H9 (cell line): ENCODE measurements around the gene PSME1. TPM values are rescaled to one million over a fixed set of nuclear protein-coding genes. Genes with fewer than 3 reads are reported as not detected.

Experiments
- DNase-seq: peaks from one replicate; pipeline ENCODE4 v3.0.0-alpha.2; 2017
- H2AFZ ChIP-seq: one replicate; pipeline ENCODE4 v1.6.1; 2013; ENCODE audit warnings: mild to moderate bottlenecking, low read length, control low read depth, moderate library complexity
- H2AK5ac ChIP-seq: 2 replicates; pipeline ENCODE4 v1.6.1; 2013; ENCODE audit warnings: low read length, control low read depth, mixed read lengths; ENCODE audit not compliant: insufficient read length
- H2BK120ac ChIP-seq: one replicate; pipeline ENCODE4 v1.6.1; 2013; ENCODE audit warnings: low read depth, mild to moderate bottlenecking, low read length, control low read depth, inconsistent platforms; ENCODE audit not compliant: poor library complexity, severe bottlenecking
- H2BK12ac ChIP-seq: 2 replicates; pipeline ENCODE4 v1.6.1; 2013; ENCODE audit warnings: low read length, control low read depth, mixed read lengths, low read depth; ENCODE audit not compliant: insufficient read length
- H2BK15ac ChIP-seq: 2 replicates; pipeline ENCODE4 v1.6.1; 2013; ENCODE audit warnings: low read depth, low read length, control low read depth
- H2BK20ac ChIP-seq: one replicate; pipeline ENCODE4 v1.6.1; 2013; ENCODE audit warnings: low read depth, mild to moderate bottlenecking, low read length, control low read depth, inconsistent platforms; ENCODE audit not compliant: poor library complexity, severe bottlenecking
- H2BK5ac ChIP-seq: 2 replicates; pipeline ENCODE4 v1.6.1; 2013; ENCODE audit warnings: low read length, control low read depth, mixed read lengths; ENCODE audit not compliant: insufficient read length
- H3K14ac ChIP-seq: 2 replicates; pipeline ENCODE4 v1.6.1; 2013; ENCODE audit warnings: low read length, control low read depth; ENCODE audit not compliant: insufficient read depth
- H3K18ac ChIP-seq: 2 replicates; pipeline ENCODE4 v1.6.1; 2013; ENCODE audit warnings: low read depth, mild to moderate bottlenecking, mixed read lengths, low read length, control low read depth; ENCODE audit not compliant: insufficient read length
- H3K23ac ChIP-seq: 2 replicates; pipeline ENCODE4 v1.6.1; 2013; ENCODE audit warnings: low read length, control low read depth, mixed read lengths, low read depth; ENCODE audit not compliant: insufficient read length
- H3K23me2 ChIP-seq: 2 replicates; pipeline ENCODE4 v1.6.1; 2013; ENCODE audit warnings: low read depth, mild to moderate bottlenecking, mixed read lengths, low read length, control low read depth; ENCODE audit not compliant: insufficient read length, poor library complexity, severe bottlenecking
- H3K27ac ChIP-seq: 2 replicates; pipeline ENCODE4 v1.5.1; 2013; ENCODE audit warnings: low read length, control low read depth, mixed read lengths, low read depth; ENCODE audit not compliant: insufficient read length
- H3K27me3 ChIP-seq: 2 replicates; pipeline ENCODE4 v1.6.1; 2013; ENCODE audit warnings: low read length, control low read depth, inconsistent platforms; ENCODE audit not compliant: insufficient read depth
- H3K4ac ChIP-seq: 2 replicates; pipeline ENCODE4 v1.6.1; 2013; ENCODE audit warnings: low read depth, mild to moderate bottlenecking, control low read depth, inconsistent platforms, low read length, moderate library complexity
- H3K4me1 ChIP-seq: 2 replicates; pipeline ENCODE4 v1.6.1; 2013; ENCODE audit warnings: low read length, control low read depth, inconsistent platforms; ENCODE audit not compliant: insufficient read depth
- H3K4me2 ChIP-seq: 2 replicates; pipeline ENCODE4 v1.6.1; 2013; ENCODE audit warnings: low read length, control low read depth, mixed read lengths; ENCODE audit not compliant: insufficient read length, insufficient read depth
- H3K56ac ChIP-seq: 2 replicates; pipeline ENCODE4 v1.6.1; 2013; ENCODE audit warnings: low read depth, mild to moderate bottlenecking, mixed read lengths, low read length, control low read depth; ENCODE audit not compliant: insufficient read length
- H3K79me1 ChIP-seq: 2 replicates; pipeline ENCODE4 v1.6.1; 2013; ENCODE audit warnings: low read depth, mild to moderate bottlenecking, moderate library complexity, low read length, control low read depth, inconsistent platforms; ENCODE audit not compliant: insufficient read depth, poor library complexity, severe bottlenecking
- H3K79me2 ChIP-seq: 2 replicates; pipeline ENCODE4 v1.6.1; 2013; ENCODE audit warnings: low read length, control low read depth, inconsistent platforms; ENCODE audit not compliant: insufficient read depth
- H3K9ac ChIP-seq: 2 replicates; pipeline ENCODE4 v1.6.1; 2013; ENCODE audit warnings: low read length, control low read depth, mixed read lengths; ENCODE audit not compliant: insufficient read length; ENCODE audit errors: extremely low read depth
- H3K9me3 ChIP-seq: one replicate; pipeline ENCODE4 v1.6.1; 2013; ENCODE audit warnings: low read depth, low read length, inconsistent platforms; ENCODE audit not compliant: control insufficient read depth
- H3T11ph ChIP-seq: one replicate; pipeline ENCODE4 v1.6.1; 2013; ENCODE audit warnings: mild to moderate bottlenecking, low read length, control low read depth, inconsistent platforms
- H4K20me1 ChIP-seq: one replicate; pipeline ENCODE4 v1.6.1; 2013; ENCODE audit not compliant: control insufficient read depth, insufficient read length, insufficient read depth
- H4K5ac ChIP-seq: 2 replicates; pipeline ENCODE4 v1.6.1; 2013; ENCODE audit warnings: low read depth, mild to moderate bottlenecking, mixed read lengths, low read length, control low read depth; ENCODE audit not compliant: insufficient read length
- H4K8ac ChIP-seq: replicated peaks from 2 replicates; pipeline ENCODE4 v1.6.1; 2013; ENCODE audit warnings: low read length, control low read depth, mixed read lengths, low read depth; ENCODE audit not compliant: insufficient read length
- H4K91ac ChIP-seq: 2 replicates; pipeline ENCODE4 v1.6.1; 2013; ENCODE audit warnings: low read depth, mild to moderate bottlenecking, moderate library complexity, mixed read lengths, low read length, control low read depth; ENCODE audit not compliant: insufficient read length
- H3K27ac Mint-ChIP-seq, 3 experiments: 2 replicates in 2 of 3; 3 replicates in 1 of 3; pipeline ENCODE4 v1.8.0; 2020 to 2021; ENCODE audit warnings: mixed read lengths in 3 of 3, mild to moderate bottlenecking in 1 of 3, moderate library complexity in 1 of 3
- H3K27me3 Mint-ChIP-seq: 2 replicates; pipeline ENCODE4 v1.8.0; 2021; ENCODE audit warnings: low read depth, mild to moderate bottlenecking, moderate library complexity, mixed read lengths
- H3K36me3 Mint-ChIP-seq, 3 experiments: 2 replicates in 2 of 3; 3 replicates in 1 of 3; pipeline ENCODE4 v1.8.0; 2020 to 2021; ENCODE audit warnings: low read depth in 3 of 3, mixed read lengths in 3 of 3; ENCODE audit not compliant: insufficient read depth in 1 of 3
- H3K4me1 Mint-ChIP-seq, 2 experiments: 2 replicates each; pipeline ENCODE4 v1.8.0; 2020; ENCODE audit warnings: mixed read lengths in 2 of 2
- H3K4me3 Mint-ChIP-seq, 2 experiments: 2 replicates in 1 of 2; 3 replicates in 1 of 2; pipeline ENCODE4 v1.8.0; 2020 to 2021; ENCODE audit warnings: mild to moderate bottlenecking in 2 of 2, mixed read lengths in 2 of 2, moderate library complexity in 1 of 2
- H3K9me3 Mint-ChIP-seq, 2 experiments: 2 replicates in 1 of 2; 3 replicates in 1 of 2; pipeline ENCODE4 v1.8.0; 2020; ENCODE audit warnings: mild to moderate bottlenecking in 2 of 2, mixed read lengths in 2 of 2, moderate library complexity in 1 of 2
- CTCF ChIP-seq: fragments of 200-600 bp; sonication (generic); conservative IDR thresholded peaks from 3 replicates; pipeline ENCODE4 v1.8.0; 2021; ENCODE audit warnings: antibody characterized with exemption, mild to moderate bottlenecking
- WGBS: extraction: QIAGEN DNeasy Blood & Tissue Kit; methylation state at CpG from one replicate; pipeline ENCODE4 v1.1.7; 2013; ENCODE audit warnings: missing lambda C conversion rate, low lambda C conversion rate, mixed read lengths; ENCODE audit not compliant: insufficient read length; ENCODE audit errors: extremely low coverage; 5-methylcytosine and 5-hydroxymethylcytosine counted together
- total RNA-seq: library from RNA; stranded (reverse); gene quantifications from 2 replicates; pipeline ENCODE4 v1.2.1, GENCODE V29; 2021

Gene PSME1
- total RNA-seq, 1 experiment from 2014 or later, result 109 TPM

GRCh38 chr14:24184104-24184970 is 48.3 kb downstream of the PSME1 start:
- H3K36me3 Mint-ChIP-seq, result peaks cover 39 to 89% (median 70%) of the 10 kb centered on the region in 3 experiments

More at GRCh38 chr14:24184104-24184970, 48.3 kb downstream of the PSME1 start:
- H3K9me3 Mint-ChIP-seq, result no peaks in the 10 kb centered on the region
- H3K14ac ChIP-seq, result no peak overlapping the region
- H2BK12ac ChIP-seq, result no peak overlapping the region
- no peak for DNase-seq
- H3K56ac ChIP-seq, result no peak overlapping the region
- no peak overlapping the region for H4K91ac ChIP-seq
- no peaks in the 10 kb centered on the region; the same call in 1 of the 2 replicates for H3K27me3 Mint-ChIP-seq
- no peak overlapping the region for H3T11ph ChIP-seq
- H2BK120ac ChIP-seq, result no peak overlapping the region
- no peaks in the 10 kb centered on the region for H3K9me3 ChIP-seq
- no peak overlapping the region for H3K9ac ChIP-seq
- H3K27me3 ChIP-seq, result no peaks in the 10 kb centered on the region
- no peak overlapping the region for H3K4ac ChIP-seq
- no peak overlapping the region for H2AK5ac ChIP-seq
- no peaks in the 10 kb centered on the region; the same call in 1 of the 2 replicates for H3K4me1 ChIP-seq
- H2BK15ac ChIP-seq, result no peak overlapping the region
- H3K4me1 Mint-ChIP-seq, result peaks cover 10 to 13% of the 10 kb centered on the region in 2 experiments
- no peaks in the 10 kb centered on the region for H4K20me1 ChIP-seq
- no peak overlapping the region for H4K5ac ChIP-seq
- H2BK5ac ChIP-seq, result no peak overlapping the region
- no peak for TF ChIP-seq CTCF
- no peak overlapping the region for H4K8ac ChIP-seq
- H2AFZ ChIP-seq, result no peak overlapping the region
- no peaks in the 10 kb centered on the region for H3K79me2 ChIP-seq
- H3K4me2 ChIP-seq, result no peak overlapping the region
- no peak overlapping the region for H3K27ac ChIP-seq
- no peak overlapping the region for H3K18ac ChIP-seq
- H3K23ac ChIP-seq, result no peak overlapping the region
- no peak overlapping the region for H2BK20ac ChIP-seq
- no peak overlapping the region for H3K27ac Mint-ChIP-seq
- H3K79me1 ChIP-seq, result peaks cover 4% of the 10 kb centered on the region
- WGBS, result no CpG with 5 or more reads among the region's 19 CpGs
- no peak overlapping the region for H3K4me3 Mint-ChIP-seq
- no peaks in the 10 kb centered on the region for H3K23me2 ChIP-seq
